ENCODE results near the gene POLR2B. TPM values are rescaled to one million over a fixed set of nuclear protein-coding genes. Genes with fewer than 3 reads are reported as not detected.

Gene POLR2B
- total and polyA plus RNA-seq, 2 of the 8 experiments (the other 6 are each of a cell fraction or from before 2014, with no cell fraction given) = 59.3 to 115 TPM

DNA sequence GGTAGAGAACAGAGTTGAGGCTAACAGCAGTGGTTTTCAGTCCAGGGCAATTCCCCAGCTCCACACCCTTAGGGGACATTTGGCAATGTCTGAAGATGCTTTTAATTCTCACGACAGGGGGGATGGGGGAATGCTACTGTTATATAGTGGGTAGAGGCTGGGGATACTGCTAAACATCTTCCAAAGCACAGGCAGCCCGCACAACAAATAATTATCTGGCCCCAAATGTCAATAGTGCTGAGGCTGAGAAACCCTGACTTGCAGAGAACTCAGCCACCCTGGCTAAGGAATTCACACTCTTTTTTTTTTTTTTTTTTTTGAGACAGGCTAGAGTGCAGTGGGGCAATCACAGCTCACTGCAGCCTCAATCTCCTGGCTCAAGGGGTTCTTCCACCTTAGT is 60.6 kb downstream of the POLR2B start (continued):
- TF ChIP-seq, protein P1, sequence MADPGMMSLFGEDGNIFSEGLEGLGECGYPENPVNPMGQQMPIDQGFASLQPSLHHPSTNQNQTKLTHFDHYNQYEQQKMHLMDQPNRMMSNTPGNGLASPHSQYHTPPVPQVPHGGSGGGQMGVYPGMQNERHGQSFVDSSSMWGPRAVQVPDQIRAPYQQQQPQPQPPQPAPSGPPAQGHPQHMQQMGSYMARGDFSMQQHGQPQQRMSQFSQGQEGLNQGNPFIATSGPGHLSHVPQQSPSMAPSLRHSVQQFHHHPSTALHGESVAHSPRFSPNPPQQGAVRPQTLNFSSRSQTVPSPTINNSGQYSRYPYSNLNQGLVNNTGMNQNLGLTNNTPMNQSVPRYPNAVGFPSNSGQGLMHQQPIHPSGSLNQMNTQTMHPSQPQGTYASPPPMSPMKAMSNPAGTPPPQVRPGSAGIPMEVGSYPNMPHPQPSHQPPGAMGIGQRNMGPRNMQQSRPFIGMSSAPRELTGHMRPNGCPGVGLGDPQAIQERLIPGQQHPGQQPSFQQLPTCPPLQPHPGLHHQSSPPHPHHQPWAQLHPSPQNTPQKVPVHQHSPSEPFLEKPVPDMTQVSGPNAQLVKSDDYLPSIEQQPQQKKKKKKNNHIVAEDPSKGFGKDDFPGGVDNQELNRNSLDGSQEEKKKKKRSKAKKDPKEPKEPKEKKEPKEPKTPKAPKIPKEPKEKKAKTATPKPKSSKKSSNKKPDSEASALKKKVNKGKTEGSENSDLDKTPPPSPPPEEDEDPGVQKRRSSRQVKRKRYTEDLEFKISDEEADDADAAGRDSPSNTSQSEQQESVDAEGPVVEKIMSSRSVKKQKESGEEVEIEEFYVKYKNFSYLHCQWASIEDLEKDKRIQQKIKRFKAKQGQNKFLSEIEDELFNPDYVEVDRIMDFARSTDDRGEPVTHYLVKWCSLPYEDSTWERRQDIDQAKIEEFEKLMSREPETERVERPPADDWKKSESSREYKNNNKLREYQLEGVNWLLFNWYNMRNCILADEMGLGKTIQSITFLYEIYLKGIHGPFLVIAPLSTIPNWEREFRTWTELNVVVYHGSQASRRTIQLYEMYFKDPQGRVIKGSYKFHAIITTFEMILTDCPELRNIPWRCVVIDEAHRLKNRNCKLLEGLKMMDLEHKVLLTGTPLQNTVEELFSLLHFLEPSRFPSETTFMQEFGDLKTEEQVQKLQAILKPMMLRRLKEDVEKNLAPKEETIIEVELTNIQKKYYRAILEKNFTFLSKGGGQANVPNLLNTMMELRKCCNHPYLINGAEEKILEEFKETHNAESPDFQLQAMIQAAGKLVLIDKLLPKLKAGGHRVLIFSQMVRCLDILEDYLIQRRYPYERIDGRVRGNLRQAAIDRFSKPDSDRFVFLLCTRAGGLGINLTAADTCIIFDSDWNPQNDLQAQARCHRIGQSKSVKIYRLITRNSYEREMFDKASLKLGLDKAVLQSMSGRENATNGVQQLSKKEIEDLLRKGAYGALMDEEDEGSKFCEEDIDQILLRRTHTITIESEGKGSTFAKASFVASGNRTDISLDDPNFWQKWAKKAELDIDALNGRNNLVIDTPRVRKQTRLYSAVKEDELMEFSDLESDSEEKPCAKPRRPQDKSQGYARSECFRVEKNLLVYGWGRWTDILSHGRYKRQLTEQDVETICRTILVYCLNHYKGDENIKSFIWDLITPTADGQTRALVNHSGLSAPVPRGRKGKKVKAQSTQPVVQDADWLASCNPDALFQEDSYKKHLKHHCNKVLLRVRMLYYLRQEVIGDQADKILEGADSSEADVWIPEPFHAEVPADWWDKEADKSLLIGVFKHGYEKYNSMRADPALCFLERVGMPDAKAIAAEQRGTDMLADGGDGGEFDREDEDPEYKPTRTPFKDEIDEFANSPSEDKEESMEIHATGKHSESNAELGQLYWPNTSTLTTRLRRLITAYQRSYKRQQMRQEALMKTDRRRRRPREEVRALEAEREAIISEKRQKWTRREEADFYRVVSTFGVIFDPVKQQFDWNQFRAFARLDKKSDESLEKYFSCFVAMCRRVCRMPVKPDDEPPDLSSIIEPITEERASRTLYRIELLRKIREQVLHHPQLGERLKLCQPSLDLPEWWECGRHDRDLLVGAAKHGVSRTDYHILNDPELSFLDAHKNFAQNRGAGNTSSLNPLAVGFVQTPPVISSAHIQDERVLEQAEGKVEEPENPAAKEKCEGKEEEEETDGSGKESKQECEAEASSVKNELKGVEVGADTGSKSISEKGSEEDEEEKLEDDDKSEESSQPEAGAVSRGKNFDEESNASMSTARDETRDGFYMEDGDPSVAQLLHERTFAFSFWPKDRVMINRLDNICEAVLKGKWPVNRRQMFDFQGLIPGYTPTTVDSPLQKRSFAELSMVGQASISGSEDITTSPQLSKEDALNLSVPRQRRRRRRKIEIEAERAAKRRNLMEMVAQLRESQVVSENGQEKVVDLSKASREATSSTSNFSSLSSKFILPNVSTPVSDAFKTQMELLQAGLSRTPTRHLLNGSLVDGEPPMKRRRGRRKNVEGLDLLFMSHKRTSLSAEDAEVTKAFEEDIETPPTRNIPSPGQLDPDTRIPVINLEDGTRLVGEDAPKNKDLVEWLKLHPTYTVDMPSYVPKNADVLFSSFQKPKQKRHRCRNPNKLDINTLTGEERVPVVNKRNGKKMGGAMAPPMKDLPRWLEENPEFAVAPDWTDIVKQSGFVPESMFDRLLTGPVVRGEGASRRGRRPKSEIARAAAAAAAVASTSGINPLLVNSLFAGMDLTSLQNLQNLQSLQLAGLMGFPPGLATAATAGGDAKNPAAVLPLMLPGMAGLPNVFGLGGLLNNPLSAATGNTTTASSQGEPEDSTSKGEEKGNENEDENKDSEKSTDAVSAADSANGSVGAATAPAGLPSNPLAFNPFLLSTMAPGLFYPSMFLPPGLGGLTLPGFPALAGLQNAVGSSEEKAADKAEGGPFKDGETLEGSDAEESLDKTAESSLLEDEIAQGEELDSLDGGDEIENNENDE (IDR thresholded peaks at IDR 0.05; ENCODE audit: insufficient replicate concordance, low read length) = no peak
- TF ChIP-seq SUZ12 (IDR thresholded peaks at IDR 0.05; ENCODE audit: low read length) = no peak
- no peak for TF ChIP-seq EP300 (IDR thresholded peaks at IDR 0.05; ENCODE audit: borderline replicate concordance in 1 of 2, low read depth in 2 of 2, low read length in 2 of 2)
- TF ChIP-seq PHF8 (conservative IDR thresholded peaks at IDR 0.05; ENCODE audit: low read depth, low read length) = no peak
- TF ChIP-seq, protein P2, sequence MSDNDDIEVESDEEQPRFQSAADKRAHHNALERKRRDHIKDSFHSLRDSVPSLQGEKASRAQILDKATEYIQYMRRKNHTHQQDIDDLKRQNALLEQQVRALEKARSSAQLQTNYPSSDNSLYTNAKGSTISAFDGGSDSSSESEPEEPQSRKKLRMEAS (IDR thresholded peaks at IDR 0.05) = no peak
- TF ChIP-seq RNF2 (IDR thresholded peaks at IDR 0.05; ENCODE audit: borderline replicate concordance, low read depth, low read length, missing control alignments, poor library complexity, severe bottlenecking) = no peak
- TF ChIP-seq RFX5 (IDR thresholded peaks at IDR 0.05; ENCODE audit: borderline replicate concordance, low read depth, low read length) = no peak
- no peak for TF ChIP-seq RBBP5 (IDR thresholded peaks at IDR 0.05; ENCODE audit: borderline replicate concordance, low read depth, low read length)
- TF ChIP-seq CTBP2 (IDR thresholded peaks at IDR 0.05; ENCODE audit: borderline replicate concordance, insufficient read depth, insufficient read length, low read length) = no peak
